HUES64 (cell line): Measurements from ENCODE around the gene NUDT14.

Source experiments
- H3K27ac ChIP-seq: 2 replicates; pipeline ENCODE4 v1.7.0; 2013; ENCODE audit warnings: low read depth, low read length, inconsistent platforms
- H3K27me3 ChIP-seq: 2 replicates; pipeline ENCODE4 v1.6.1; 2013; ENCODE audit warnings: mild to moderate bottlenecking, low read length; ENCODE audit not compliant: insufficient read depth
- H3K36me3 ChIP-seq: 2 replicates; pipeline ENCODE4 v1.6.1; 2013; ENCODE audit warnings: mild to moderate bottlenecking, low read length; ENCODE audit not compliant: insufficient read depth
- H3K4me1 ChIP-seq: 2 replicates; pipeline ENCODE4 v1.6.1; 2013; ENCODE audit warnings: mild to moderate bottlenecking, low read length, moderate library complexity; ENCODE audit not compliant: insufficient read depth
- H3K4me3 ChIP-seq: 2 replicates; pipeline ENCODE4 v1.5.1; 2013; ENCODE audit warnings: mild to moderate bottlenecking, low read length, moderate library complexity
- H3K9ac ChIP-seq: 2 replicates; pipeline ENCODE4 v1.6.1; 2013; ENCODE audit warnings: mild to moderate bottlenecking, low read depth, low read length
- H3K9me3 ChIP-seq: 2 replicates; pipeline ENCODE4 v1.6.1; 2013; ENCODE audit warnings: low read depth, low read length; ENCODE audit not compliant: insufficient read depth
- WGBS: fragments of 150-250, 120-280 bp; methylation state at CpG from one replicate; pipeline ENCODE4 v1.1.7; 2013; ENCODE audit warnings: missing lambda C conversion rate; 5-methylcytosine and 5-hydroxymethylcytosine counted together

NUDT14 gene

DNA sequence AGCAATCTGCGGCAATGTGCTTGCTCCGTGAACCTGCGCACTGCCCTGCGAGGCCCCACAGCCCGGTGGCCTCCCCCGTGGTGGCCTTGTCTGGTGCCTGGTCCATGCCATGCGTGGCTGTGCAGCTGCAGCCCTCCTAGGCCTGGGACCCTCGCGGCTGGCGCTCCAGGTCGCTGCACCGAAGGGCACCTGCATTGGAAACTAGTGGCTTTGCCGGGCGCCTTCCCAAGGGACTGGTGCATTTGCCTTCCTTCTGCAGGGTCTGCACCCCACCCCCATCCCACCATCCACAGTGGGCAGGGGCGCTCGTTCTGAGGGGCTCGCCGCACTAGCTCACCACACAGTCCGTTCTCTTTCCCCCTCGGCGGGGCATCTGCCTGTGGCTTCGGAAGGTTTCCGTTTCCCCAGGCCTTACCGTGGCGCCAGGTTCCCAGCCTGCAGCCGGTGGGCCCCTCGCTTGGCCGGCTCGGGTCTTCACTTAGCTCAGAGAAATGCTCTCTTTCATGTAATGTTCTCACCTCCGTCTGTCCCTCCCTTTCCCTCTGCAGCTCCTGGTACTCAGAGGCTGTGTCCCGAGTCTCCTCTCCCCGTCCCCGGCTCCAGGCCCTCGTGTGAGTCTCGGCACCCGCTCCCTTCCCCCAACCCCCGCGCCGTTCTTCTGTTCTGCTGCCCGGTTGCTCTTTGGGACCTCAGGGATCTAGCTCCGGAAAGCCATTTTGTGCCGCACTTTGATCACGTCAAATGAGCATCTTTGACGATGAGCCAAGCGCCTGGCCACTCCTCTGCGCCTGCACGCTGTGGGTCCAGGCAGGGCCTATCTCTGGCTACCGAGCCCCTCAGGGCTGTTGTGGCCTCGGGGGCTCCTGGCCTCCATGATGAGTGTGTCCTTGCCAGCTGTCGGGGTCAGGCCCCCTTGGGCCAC is 44.5 kb downstream of the NUDT14 start:
- Histone ChIP-seq H3K4me1 (no peaks in the 10 kb centered on the region), H3K9me3 (0 out of 2 replicates have a peak, but pooled peaks cover 15% of the 10 kb centered on the region), H3K36me3 (no peaks in the 10 kb centered on the region; the same call in 1 of the 2 replicates), H3K9ac (no peak overlapping the region), H3K27me3 (no peaks in the 10 kb centered on the region), H3K27ac (no peak overlapping the region), H3K4me3 (no peak overlapping the region)
- WGBS: 92% methylated on average over 50 of the region's 50 CpGs

- Histone ChIP-seq H3K27me3 (no peaks in the 10 kb centered on the region), H3K9me3 (peaks cover 22% of the 10 kb centered on the region; the same call in 1 of the 2 replicates), H3K9ac (no peak overlapping the region), H3K36me3 (no peaks in the 10 kb centered on the region; the same call in 1 of the 2 replicates), H3K4me3 (no peak overlapping the region), H3K4me1 (no peaks in the 10 kb centered on the region), H3K27ac (no peak overlapping the region)
- 95% methylated on average over 14 of the region's 14 CpGs for WGBS
These were observed 45.3 kb downstream of the NUDT14 start for GRCh38 chr14:105135700-105136395.

- 82% methylated on average over 4 of the region's 4 CpGs for WGBS
- Histone ChIP-seq H3K9ac (no peak overlapping the region), H3K27ac (no peak overlapping the region), H3K9me3 (peaks cover 10% of the 10 kb centered on the region; the same call in 1 of the 2 replicates), H3K4me3 (no peak overlapping the region), H3K27me3 (no peaks in the 10 kb centered on the region), H3K36me3 (no peaks in the 10 kb centered on the region), H3K4me1 (no peaks in the 10 kb centered on the region)
These were observed 48.0 kb downstream of the NUDT14 start for GRCh38 chr14:105132921-105133654.

GRCh38 chr14:105131241-105131640 is 49.9 kb downstream of the NUDT14 start:
- peaks cover 10% of the 10 kb centered on the region; the same call in 1 of the 2 replicates for H3K9me3 ChIP-seq
- H3K27ac ChIP-seq: no peak overlapping the region
- no peak overlapping the region for H3K9ac ChIP-seq
- H3K4me3 ChIP-seq: no peak overlapping the region
- no peaks in the 10 kb centered on the region for H3K36me3 ChIP-seq
- no peaks in the 10 kb centered on the region for H3K4me1 ChIP-seq
- 87% methylated on average over 1 of the region's 2 CpGs for WGBS
- H3K27me3 ChIP-seq: no peaks in the 10 kb centered on the region

GRCh38 chr14:105128059-105128458 is 53.1 kb downstream of the NUDT14 start:
- H3K27me3 ChIP-seq: no peaks in the 10 kb centered on the region
- H3K27ac ChIP-seq: no peak overlapping the region
- H3K4me1 ChIP-seq: no peaks in the 10 kb centered on the region
- no peaks in the 10 kb centered on the region for H3K36me3 ChIP-seq
- no peak overlapping the region for H3K9ac ChIP-seq
- 62% methylated on average over 5 of the region's 5 CpGs for WGBS
- no peak overlapping the region for H3K4me3 ChIP-seq
- H3K9me3 ChIP-seq: peaks cover 10% of the 10 kb centered on the region; the same call in 1 of the 2 replicates

DNA sequence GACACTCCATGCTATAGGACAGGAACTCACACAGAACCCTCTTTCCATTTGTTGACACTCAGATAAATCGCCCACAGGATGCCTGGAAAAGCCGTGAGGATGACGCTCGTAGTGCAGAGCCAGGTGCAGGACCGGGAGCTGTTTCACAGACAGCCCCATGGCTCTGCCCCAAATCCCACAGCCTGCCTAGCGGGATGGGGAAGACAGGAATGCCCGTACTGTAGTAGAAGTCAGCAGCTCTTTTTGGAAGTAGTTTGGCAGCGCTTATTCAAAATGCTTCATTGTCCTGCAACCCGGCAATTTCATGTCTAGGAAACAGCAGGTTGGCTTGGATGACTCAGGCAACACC is 54.2 kb downstream of the NUDT14 start:
- Histone ChIP-seq H3K27ac (no peak overlapping the region), H3K36me3 (no peaks in the 10 kb centered on the region), H3K9ac (no peak overlapping the region), H3K4me3 (no peak overlapping the region), H3K27me3 (no peaks in the 10 kb centered on the region), H3K4me1 (no peaks in the 10 kb centered on the region), H3K9me3 (peaks cover 16% of the 10 kb centered on the region)
- WGBS: 85% methylated on average over 9 of the region's 9 CpGs

DNA sequence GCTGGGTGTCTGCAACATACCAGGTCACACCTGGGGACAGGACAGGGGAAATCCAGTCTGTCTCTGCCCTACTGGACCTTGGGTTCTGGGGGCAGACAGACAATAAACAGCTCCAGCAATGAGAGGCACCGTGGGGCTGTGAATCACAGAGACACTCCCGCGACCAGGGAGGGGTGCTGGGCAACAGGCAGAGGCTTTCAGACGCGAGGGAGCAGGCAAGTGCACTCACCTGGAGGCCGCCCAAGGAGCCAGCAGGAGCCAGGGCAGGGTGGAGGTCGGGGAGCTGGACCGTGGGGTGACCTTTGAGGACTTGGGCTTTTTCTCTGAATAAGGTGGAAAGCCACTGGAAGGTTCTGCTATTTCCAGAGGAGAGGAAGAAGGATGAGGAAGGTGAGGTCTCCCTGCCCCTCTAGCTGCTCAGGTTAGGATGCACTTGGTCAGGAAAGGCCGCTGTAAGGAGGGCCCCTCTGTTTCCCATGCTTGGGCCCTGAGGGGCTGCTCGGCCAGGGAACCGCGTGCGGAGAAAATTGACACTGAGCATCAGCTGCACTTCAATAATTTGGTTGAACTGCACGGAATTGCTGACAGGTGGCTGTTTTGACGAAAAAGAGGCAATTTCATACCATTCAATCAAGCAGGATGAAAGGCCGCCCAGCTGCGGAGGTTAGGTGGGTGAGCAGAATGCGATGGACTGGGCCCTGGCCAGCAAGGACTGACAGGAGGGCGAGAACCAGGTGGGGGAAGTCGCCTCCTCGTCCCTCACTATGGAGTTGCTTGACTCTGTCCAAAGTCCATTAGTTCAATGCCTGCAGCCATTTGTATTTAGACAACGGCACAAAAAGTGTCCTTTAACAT is 54.8 kb downstream of the NUDT14 start:
- Histone ChIP-seq H3K9ac (no peak overlapping the region), H3K27ac (no peak overlapping the region), H3K27me3 (no peaks in the 10 kb centered on the region), H3K36me3 (no peaks in the 10 kb centered on the region), H3K9me3 (peaks cover 16% of the 10 kb centered on the region), H3K4me3 (no peak overlapping the region), H3K4me1 (no peaks in the 10 kb centered on the region)
- WGBS: 88% methylated on average over 22 of the region's 22 CpGs

- no peaks in the 10 kb centered on the region for H3K4me1 ChIP-seq
- no peak overlapping the region for H3K9ac ChIP-seq
- H3K27me3 ChIP-seq: no peaks in the 10 kb centered on the region
- H3K27ac ChIP-seq: no peak overlapping the region
- 72% methylated on average over 5 of the region's 5 CpGs for WGBS
- no peaks in the 10 kb centered on the region for H3K36me3 ChIP-seq
- no peak overlapping the region for H3K4me3 ChIP-seq
- peaks cover 17% of the 10 kb centered on the region; the same call in 1 of the 2 replicates for H3K9me3 ChIP-seq
These were observed 56.3 kb downstream of the NUDT14 start for GRCh38 chr14:105124823-105125222.

GRCh38 chr14:105123981-105124765 is 56.9 kb downstream of the NUDT14 start:
- H3K4me1 ChIP-seq: no peaks in the 10 kb centered on the region
- WGBS: 83% methylated on average over 17 of the region's 17 CpGs

More at GRCh38 chr14:105123981-105124765, 56.9 kb downstream of the NUDT14 start:
- no peak overlapping the region for H3K9ac ChIP-seq
- H3K36me3 ChIP-seq: no peaks in the 10 kb centered on the region
- no peak overlapping the region for H3K4me3 ChIP-seq
- H3K9me3 ChIP-seq: peaks cover 17% of the 10 kb centered on the region; the same call in 1 of the 2 replicates
- no peak overlapping the region for H3K27ac ChIP-seq
- no peaks in the 10 kb centered on the region for H3K27me3 ChIP-seq
